Measurements from ENCODE around the gene CNNM4.

- no peak for TF ChIP-seq CTCF (IDR thresholded peaks at IDR 0.05; ENCODE audit: low read depth, low read length, missing input control)
- TF ChIP-seq MAX (IDR thresholded peaks at IDR 0.05) = no peak
- TF ChIP-seq RAD21 (IDR thresholded peaks at IDR 0.05) = no peak
- TF ChIP-seq YY1 (IDR thresholded peaks at IDR 0.05) = no peak
- TF ChIP-seq TAF1 (conservative IDR thresholded peaks at IDR 0.05) = no peak
These were observed 59.3 kb downstream of the CNNM4 start for GRCh38 chr2:96819876-96820511.
